K562 (cell line): Measurements from ENCODE around the gene TMCO4. TPM values are rescaled to one million over a fixed set of nuclear protein-coding genes. Genes with fewer than 3 reads are reported as not detected.

Experiments used
- ATAC-seq: fragments of 200-7000 bp; cut with Tn5 transposase; 3 replicates; pipeline ENCODE4 v1.9.1; 2020; ENCODE audit warnings: moderate library complexity
- BruUV-seq: library from RNA; stranded (reverse); fragments of 400-500 nt; replicated peaks from 2 replicates; lab custom pipeline; 2021; lab: Mats Ljungman, UMichigan
- CTCF ChIA-PET: fragments of 300-600 bp; formaldehyde crosslinking; extraction: SDS; loops from one replicate; lab custom pipeline; 2021; ENCODE audit warnings: low intra/inter-chr PET ratio; lab: Yijun Ruan, JAX
- POLR2A ChIA-PET: fragments of 300-600, 350-650 bp; sonication (Branson Sonifier 250); formaldehyde crosslinking; extraction: SDS; loops from one replicate; lab custom pipeline; 2021; ENCODE audit warnings: antibody characterized with exemption, inconsistent platforms; lab: Yijun Ruan, JAX
- DNase-seq, 4 experiments: peaks; one replicate each; pipeline versions ENCODE4 v3.0.0 to v3.0.0-alpha.2; 2011 to 2018; ENCODE audit warnings: low spot score in 3 of 4, mixed read lengths in 3 of 4; ENCODE audit errors: extremely low read depth in 1 of 4
- FAIRE-seq: peaks from 2 replicates; lab custom pipeline; 2011; peaks lifted over from hg19 to GRCh38; lab: Jason Lieb, UNC
- H2AFZ ChIP-seq: 2 replicates; pipeline ENCODE4 v1.6.0; 2011; ENCODE audit warnings: low read depth, low read length, control low read depth, inconsistent platforms
- H3K27ac ChIP-seq: fragments of 200-600 bp; 3 replicates; pipeline ENCODE4 v1.8.0; 2011; ENCODE audit warnings: low read depth, mild to moderate bottlenecking, control low read depth, inconsistent platforms, low read length, moderate library complexity, mixed read lengths; ENCODE audit errors: extremely low read depth
- H3K27me3 ChIP-seq, 2 experiments: fragments of 300-600 bp in 1 of 2; 2 replicates in 1 of 2; 3 replicates in 1 of 2; pipeline versions ENCODE4 v1.6.0 to v1.8.0; 2011; ENCODE audit warnings: inconsistent platforms in 2 of 2, low read length in 2 of 2, mild to moderate bottlenecking in 1 of 2, mixed read lengths in 1 of 2, moderate library complexity in 1 of 2; ENCODE audit not compliant: control insufficient read depth in 2 of 2, insufficient read depth in 2 of 2
- H3K36me3 ChIP-seq: fragments of 300-600 bp; 3 replicates; pipeline ENCODE4 v1.8.0; 2011; ENCODE audit warnings: mild to moderate bottlenecking, low read length, inconsistent platforms; ENCODE audit not compliant: control insufficient read depth, insufficient read depth
- H3K4me1 ChIP-seq, 2 experiments: fragments of 200-600 bp in 1 of 2; replicated peaks in 1 of 2; 2 replicates in 1 of 2; 3 replicates in 1 of 2; pipeline versions ENCODE4 v1.5.1 to v1.8.0; 2011; ENCODE audit warnings: inconsistent platforms in 2 of 2, low read length in 2 of 2, mild to moderate bottlenecking in 1 of 2, mixed read lengths in 1 of 2, moderate library complexity in 1 of 2; ENCODE audit not compliant: control insufficient read depth in 2 of 2, insufficient read depth in 2 of 2
- H3K4me2 ChIP-seq: 2 replicates; pipeline ENCODE4 v1.6.1; 2011; ENCODE audit warnings: low read length, control low read depth, inconsistent platforms, mixed read lengths; ENCODE audit not compliant: insufficient read depth
- H3K4me3 ChIP-seq: fragments of 200-600 bp; sonication (generic), shearing (Covaris generic); 2 replicates; pipeline ENCODE4 v1.5.1; 2016; ENCODE audit warnings: control low read depth, inconsistent platforms
- H3K79me2 ChIP-seq: fragments of 200-600 bp; 3 replicates; pipeline ENCODE4 v1.8.0; 2011; ENCODE audit warnings: low read length, inconsistent platforms; ENCODE audit not compliant: control insufficient read depth, insufficient read depth
- H3K9ac ChIP-seq, 2 experiments: 2 replicates each; pipeline versions ENCODE4 v1.6.0 to v1.6.1; 2011; ENCODE audit warnings: low read depth in 2 of 2, low read length in 2 of 2, control low read depth in 1 of 2, inconsistent platforms in 1 of 2, mild to moderate bottlenecking in 1 of 2, mixed read lengths in 1 of 2; ENCODE audit not compliant: insufficient read depth in 1 of 2
- H3K9me1 ChIP-seq: one replicate; pipeline ENCODE4 v1.6.0; 2011; ENCODE audit warnings: inconsistent platforms, mild to moderate bottlenecking, low read length, moderate library complexity; ENCODE audit not compliant: control insufficient read depth, insufficient read depth
- H3K9me3 ChIP-seq: replicated peaks from 2 replicates; pipeline ENCODE4 v1.5.1; 2011; ENCODE audit warnings: low read depth, low read length, inconsistent platforms; ENCODE audit not compliant: control insufficient read depth, insufficient read depth
- H4K20me1 ChIP-seq: replicated peaks from 2 replicates; pipeline ENCODE4 v1.6.1; 2011; ENCODE audit warnings: low read length, inconsistent platforms, mixed read lengths; ENCODE audit not compliant: control insufficient read depth, insufficient read depth
- NFE2L1 ChIP-seq: fragments of 450-650 bp; IDR thresholded peaks from 2 replicates; pipeline ENCODE4 v1.6.1; 2016; ENCODE audit warnings: missing genetic modification characterization, low read depth, mild to moderate bottlenecking, missing compliant biosample characterization, moderate library complexity, borderline replicate concordance
- NONO ChIP-seq, 2 experiments: fragments of 200-400 bp in 1 of 2; fragments of 450-650 bp in 1 of 2; formaldehyde crosslinking in 1 of 2; IDR thresholded peaks; 2 replicates each; pipeline ENCODE4 v1.6.1; 2017; ENCODE audit warnings: low read depth in 2 of 2, mild to moderate bottlenecking in 2 of 2, moderate library complexity in 2 of 2, low read length in 1 of 2
- PTTG1 ChIP-seq: fragments of 450-650 bp; IDR thresholded peaks from 2 replicates; pipeline ENCODE4 v1.6.1; 2016; ENCODE audit warnings: low read depth, mild to moderate bottlenecking, missing genetic modification characterization, missing compliant biosample characterization
- RFX1 ChIP-seq: fragments of 450-650 bp; IDR thresholded peaks from 2 replicates; pipeline ENCODE4 v1.6.1; 2016; ENCODE audit warnings: mild to moderate bottlenecking, moderate library complexity
- TCF7L2 ChIP-seq: fragments of 150-350 bp; IDR thresholded peaks from 2 replicates; pipeline ENCODE4 v1.6.1; 2016; ENCODE audit warnings: low read depth, mild to moderate bottlenecking, low read length, moderate library complexity
- ZNF12 ChIP-seq: sonication (generic); formaldehyde crosslinking; IDR thresholded peaks from 2 replicates; pipeline ENCODE4 v1.4.0; 2020; ENCODE audit warnings: mild to moderate bottlenecking, missing genetic modification reagents
- WGBS: fragments of 100-300 bp; shearing (Covaris generic); methylation state at CpG from one replicate; pipeline ENCODE4 v1.1.6; 2016; ENCODE audit warnings: low coverage, mixed read lengths; ENCODE audit not compliant: insufficient coverage; ENCODE audit errors: missing lambda C conversion rate; 5-methylcytosine and 5-hydroxymethylcytosine counted together
- in situ Hi-C: fragments of 300-500 bp; cut with MboI; formaldehyde crosslinking; loops from 4 replicates; pipeline ENCODE4 v1.15.0; 2018; ENCODE audit warnings: inconsistent platforms, mixed read lengths
- intact Hi-C: fragments of 100-400 bp; cut with micrococcal nuclease; formaldehyde crosslinking; loops from 2 replicates; pipeline ENCODE4 v1.14.2; 2022
- polyA plus RNA-seq, 8 experiments: library from polyadenylated mRNA; depleted of rRNA in 4 of 8; stranded (reverse) in 5 of 8; unstranded in 3 of 8; fragments of >200 nt; fragmentation: Nextera tagmentation in 2 of 8; fragmentation: Illumina TruSeq in 1 of 8; extraction: Ambion mirVana in 2 of 8; extraction: Trizol in 1 of 8; gene quantifications; 2 replicates each; pipeline versions ENCODE4 v1.2.1 to v1.2.3, GENCODE V29; 2011 to 2014; ENCODE audit warnings: inconsistent platforms in 1 of 8, missing spikeins in 1 of 8
- total RNA-seq, 7 experiments: library from RNA; depleted of rRNA in 6 of 7; stranded (reverse); fragments of >200 nt in 6 of 7; fragmentation: Illumina TruSeq in 2 of 7; extraction: Trizol in 2 of 7; gene quantifications; 2 replicates each; pipeline versions ENCODE4 v1.2.1 to v1.2.3, GENCODE V29; 2011 to 2021; ENCODE audit warnings: low replicate concordance in 1 of 7
- TF ChIP-seq, protein P1 (sequence below): fragments of 250-450 bp; sonication (Bioruptor Pico); IDR thresholded peaks from 2 replicates; pipeline ENCODE4 v1.5.0; 2021
- TF ChIP-seq, protein P2 (sequence below): fragments of 250-450 bp; sonication (Bioruptor Pico); IDR thresholded peaks from 2 replicates; pipeline ENCODE4 v1.5.0; 2021

Gene TMCO4
- total and polyA plus RNA-seq, 9 of the 15 experiments (the other 6 are each of a cell fraction or from before 2014, with no cell fraction given) = 0.06 to 2.1 (median 1.2) TPM

DNA sequence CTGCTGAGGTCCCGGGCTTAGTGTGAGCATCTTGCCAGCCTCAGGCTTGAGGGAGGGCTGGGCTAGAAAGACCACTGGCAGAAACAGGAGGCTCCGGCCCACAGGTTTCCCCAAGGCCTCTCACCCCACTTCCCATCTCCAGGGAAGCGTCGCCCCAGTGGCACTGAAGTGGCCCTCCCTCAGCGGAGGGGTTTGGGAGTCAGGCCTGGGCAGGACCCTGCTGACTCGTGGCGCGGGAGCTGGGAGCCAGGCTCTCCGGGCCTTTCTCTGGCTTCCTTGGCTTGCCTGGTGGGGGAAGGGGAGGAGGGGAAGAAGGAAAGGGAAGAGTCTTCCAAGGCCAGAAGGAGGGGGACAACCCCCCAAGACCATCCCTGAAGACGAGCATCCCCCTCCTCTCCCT is 142.2 kb downstream of the TMCO4 start:
- BruUV-seq = no TSS peak
- Histone ChIP-seq H3K4me1 (peaks cover 2 to 13% of the 10 kb centered on the region in 2 experiments; a peak in 3 of 5 replicates), H3K9me3 (no peaks in the 10 kb centered on the region), H3K27me3 (peaks cover 0 to 31% of the 10 kb centered on the region in 2 experiments; a peak in 3 of 5 replicates), H3K9me1 (no peaks in the 10 kb centered on the region), H4K20me1 (no peaks in the 10 kb centered on the region), H3K79me2 (no peaks in the 10 kb centered on the region), H3K4me3 (no peak overlapping the region), H3K36me3 (no peaks in the 10 kb centered on the region), H3K27ac (no peak overlapping the region), H3K4me2 (no peak overlapping the region), H3K9ac (no peak overlapping the region), H2AFZ (no peak overlapping the region)
- intact Hi-C loops (loop anchor here (10.0 kb wide), 2 partner anchors 473 to 753 kb away; partner anchors contain the start of gene ALDH4A1), in situ Hi-C loops (loop anchor here (10.0 to 25.0 kb wide), 5 partner anchors 413 to 1045 kb away; no protein-coding TSS in a partner anchor)
- ChIA-PET POLR2A (interaction anchor here (0.7 kb wide), 1 partner anchor 30 kb away, joined by 3 read pairs; no protein-coding TSS in a partner anchor), CTCF (no interaction called here)
- FAIRE-seq = no peak
- ATAC-seq = no peak
- no peak for DNase-seq
- 25% methylated on average over 7 of the region's 10 CpGs for WGBS
- no peak for TF ChIP-seq ZNF12

DNA sequence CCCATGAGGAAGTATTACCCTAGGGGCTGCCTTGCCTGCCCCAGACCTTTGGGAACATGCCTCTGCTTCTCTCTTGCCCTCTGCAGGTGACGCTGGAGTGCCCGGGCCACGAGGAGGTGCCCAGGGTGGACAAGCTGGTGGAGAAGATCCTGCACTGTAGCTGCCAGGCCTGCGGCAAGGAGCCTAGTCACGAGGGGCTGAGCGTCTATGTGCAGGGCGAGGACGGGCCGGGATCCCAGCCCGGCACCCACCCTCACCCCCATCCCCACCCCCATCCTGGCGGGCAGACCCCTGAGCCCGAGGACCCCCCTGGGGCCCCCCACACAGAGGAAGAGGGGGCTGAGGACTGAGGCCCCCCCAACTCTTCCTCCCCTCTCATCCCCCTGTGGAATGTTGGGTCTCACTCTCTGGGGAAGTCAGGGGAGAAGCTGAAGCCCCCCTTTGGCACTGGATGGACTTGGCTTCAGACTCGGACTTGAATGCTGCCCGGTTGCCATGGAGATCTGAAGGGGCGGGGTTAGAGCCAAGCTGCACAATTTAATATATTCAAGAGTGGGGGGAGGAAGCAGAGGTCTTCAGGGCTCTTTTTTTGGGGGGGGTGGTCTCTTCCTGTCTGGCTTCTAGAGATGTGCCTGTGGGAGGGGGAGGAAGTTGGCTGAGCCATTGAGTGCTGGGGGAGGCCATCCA is 142.8 kb downstream of the TMCO4 start:
- no peak for TF ChIP-seq PTTG1 (tag)
- peak; percentile 80 for TF ChIP-seq RFX1
- no peak for TF ChIP-seq NFE2L1 (tag)
- TF ChIP-seq, protein P1, sequence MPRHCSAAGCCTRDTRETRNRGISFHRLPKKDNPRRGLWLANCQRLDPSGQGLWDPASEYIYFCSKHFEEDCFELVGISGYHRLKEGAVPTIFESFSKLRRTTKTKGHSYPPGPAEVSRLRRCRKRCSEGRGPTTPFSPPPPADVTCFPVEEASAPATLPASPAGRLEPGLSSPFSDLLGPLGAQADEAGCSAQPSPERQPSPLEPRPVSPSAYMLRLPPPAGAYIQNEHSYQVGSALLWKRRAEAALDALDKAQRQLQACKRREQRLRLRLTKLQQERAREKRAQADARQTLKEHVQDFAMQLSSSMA = no peak
- TF ChIP-seq NONO (IDR thresholded peaks at IDR 0.05; ENCODE audit: low read depth in 2 of 2, low read length in 1 of 2) = no peak
- TF ChIP-seq TCF7L2 = no peak
- TF ChIP-seq, protein P2, sequence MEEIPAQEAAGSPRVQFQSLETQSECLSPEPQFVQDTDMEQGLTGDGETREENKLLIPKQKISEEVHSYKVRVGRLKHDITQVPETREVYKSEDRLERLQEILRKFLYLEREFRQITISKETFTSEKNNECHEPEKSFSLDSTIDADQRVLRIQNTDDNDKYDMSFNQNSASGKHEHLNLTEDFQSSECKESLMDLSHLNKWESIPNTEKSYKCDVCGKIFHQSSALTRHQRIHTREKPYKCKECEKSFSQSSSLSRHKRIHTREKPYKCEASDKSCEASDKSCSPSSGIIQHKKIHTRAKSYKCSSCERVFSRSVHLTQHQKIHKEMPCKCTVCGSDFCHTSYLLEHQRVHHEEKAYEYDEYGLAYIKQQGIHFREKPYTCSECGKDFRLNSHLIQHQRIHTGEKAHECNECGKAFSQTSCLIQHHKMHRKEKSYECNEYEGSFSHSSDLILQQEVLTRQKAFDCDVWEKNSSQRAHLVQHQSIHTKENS (CRISPR knock-in tag) = no peak
- POLR2A ChIA-PET = interaction anchor here (0.7 to 0.8 kb wide), 2 partner anchors 30 to 363 kb away, joined by 3 read pairs; no protein-coding TSS in a partner anchor
- FAIRE-seq (no peak), ATAC-seq (no peak), DNase-seq (peak in 1 of 4 experiments; percentile 42)
- H3K27ac ChIP-seq = no peak overlapping the region
- no peaks in the 10 kb centered on the region for H3K9me1 ChIP-seq
- H3K79me2 ChIP-seq = no peaks in the 10 kb centered on the region
- CTCF ChIA-PET = no interaction called here
- H3K27me3 ChIP-seq = peaks cover 0 to 31% of the 10 kb centered on the region in 2 experiments; a peak in 3 of 5 replicates
- in situ Hi-C loops (loop anchor here (10.0 to 25.0 kb wide), 5 partner anchors 412 to 1045 kb away; no protein-coding TSS in a partner anchor), intact Hi-C loops (loop anchor here (10.0 kb wide), 2 partner anchors 472 to 752 kb away; partner anchors contain the start of gene ALDH4A1)
- BruUV-seq = no TSS peak
- H3K9me3 ChIP-seq = no peaks in the 10 kb centered on the region
- H3K4me1 ChIP-seq = peaks cover 5 to 16% of the 10 kb centered on the region in 2 experiments; a peak in 4 of 5 replicates
- 13% methylated on average over 11 of the region's 15 CpGs for WGBS
- no peak overlapping the region for H2AFZ ChIP-seq
- H3K36me3 ChIP-seq = no peaks in the 10 kb centered on the region
- no peak overlapping the region for H3K9ac ChIP-seq
- no peaks in the 10 kb centered on the region for H4K20me1 ChIP-seq
- H3K4me2 ChIP-seq = no peak overlapping the region
- no peak overlapping the region for H3K4me3 ChIP-seq
